T-helper 1 cell treated with Interleukin-12 subunit alpha and Interleukin-12 subunit beta and Interleukin-4 antibody, amounts not matched to agents 30 μg/mL and 1 μg/mL, for 36 hours (primary cell): ENCODE measurements around the gene PIGQ.

Experiments
- H3K27ac Mint-ChIP-seq: one replicate; pipeline ENCODE4 v1.8.0; 2021; ENCODE audit warnings: mild to moderate bottlenecking, mixed read lengths
- H3K27me3 Mint-ChIP-seq: one replicate; pipeline ENCODE4 v1.8.0; 2021; ENCODE audit warnings: low read depth, mixed read lengths
- H3K36me3 Mint-ChIP-seq: one replicate; pipeline ENCODE4 v1.8.0; 2021; ENCODE audit warnings: low read depth, mixed read lengths
- H3K4me1 Mint-ChIP-seq: one replicate; pipeline ENCODE4 v1.8.0; 2021; ENCODE audit warnings: low read depth, mixed read lengths
- H3K4me3 Mint-ChIP-seq: one replicate; pipeline ENCODE4 v1.8.0; 2021; ENCODE audit warnings: mild to moderate bottlenecking, moderate library complexity, mixed read lengths
- H3K9me3 Mint-ChIP-seq: one replicate; pipeline ENCODE4 v1.8.0; 2021; ENCODE audit warnings: mixed read lengths

Gene PIGQ

GRCh38 chr16:529012-529575, 40.7 kb upstream of the PIGQ start:
- Mint-ChIP-seq H3K27me3 (no peaks in the 10 kb centered on the region), H3K9me3 (no peaks in the 10 kb centered on the region), H3K4me3 (peak overlapping the region; percentile 92), H3K36me3 (peaks cover 4% of the 10 kb centered on the region), H3K27ac (peak overlapping the region; percentile 90), H3K4me1 (peaks cover 26% of the 10 kb centered on the region)

- Mint-ChIP-seq H3K36me3 (peaks cover 3% of the 10 kb centered on the region), H3K9me3 (no peaks in the 10 kb centered on the region), H3K4me3 (peak overlapping the region; percentile 64), H3K4me1 (peaks cover 25% of the 10 kb centered on the region), H3K27me3 (no peaks in the 10 kb centered on the region), H3K27ac (no peak overlapping the region)
Observed at GRCh38 chr16:530111-530817, 39.5 kb upstream of the PIGQ start.

DNA sequence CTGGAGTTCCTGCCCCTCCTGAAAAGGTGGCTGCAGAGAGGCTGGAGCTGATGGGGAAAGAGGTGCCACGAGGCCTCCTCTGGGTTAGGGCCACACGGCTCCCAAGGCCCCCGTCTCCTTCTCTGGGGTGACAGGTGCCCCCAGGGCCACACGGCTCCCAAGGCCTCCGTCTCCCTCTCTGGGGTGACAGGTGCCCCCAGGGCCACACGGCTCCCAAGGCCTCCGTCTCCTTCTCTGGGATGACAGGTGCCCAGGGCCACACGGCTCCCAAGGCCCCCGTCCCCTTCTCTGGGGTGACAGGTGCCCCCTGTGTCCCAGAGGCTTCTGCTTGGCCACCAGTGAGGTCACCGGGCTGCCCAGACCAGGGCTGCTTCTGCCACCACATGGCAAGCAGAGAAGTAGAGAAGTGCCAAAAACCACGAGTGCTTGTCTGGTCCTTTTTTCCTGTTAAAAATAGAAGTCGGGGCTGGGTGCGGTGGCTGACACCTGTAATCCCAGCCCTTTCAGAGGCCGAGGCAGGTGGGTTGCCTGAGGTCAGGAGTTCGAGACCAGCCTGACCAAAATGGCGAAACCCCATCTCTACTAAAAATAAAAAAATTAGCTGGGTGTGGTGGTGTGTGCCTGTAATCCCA, 38.2 kb upstream of the PIGQ start:
- Mint-ChIP-seq H3K9me3 (no peaks in the 10 kb centered on the region), H3K36me3 (no peaks in the 10 kb centered on the region), H3K4me1 (peaks cover 17% of the 10 kb centered on the region), H3K27ac (no peak overlapping the region), H3K27me3 (no peaks in the 10 kb centered on the region), H3K4me3 (no peak overlapping the region)

DNA sequence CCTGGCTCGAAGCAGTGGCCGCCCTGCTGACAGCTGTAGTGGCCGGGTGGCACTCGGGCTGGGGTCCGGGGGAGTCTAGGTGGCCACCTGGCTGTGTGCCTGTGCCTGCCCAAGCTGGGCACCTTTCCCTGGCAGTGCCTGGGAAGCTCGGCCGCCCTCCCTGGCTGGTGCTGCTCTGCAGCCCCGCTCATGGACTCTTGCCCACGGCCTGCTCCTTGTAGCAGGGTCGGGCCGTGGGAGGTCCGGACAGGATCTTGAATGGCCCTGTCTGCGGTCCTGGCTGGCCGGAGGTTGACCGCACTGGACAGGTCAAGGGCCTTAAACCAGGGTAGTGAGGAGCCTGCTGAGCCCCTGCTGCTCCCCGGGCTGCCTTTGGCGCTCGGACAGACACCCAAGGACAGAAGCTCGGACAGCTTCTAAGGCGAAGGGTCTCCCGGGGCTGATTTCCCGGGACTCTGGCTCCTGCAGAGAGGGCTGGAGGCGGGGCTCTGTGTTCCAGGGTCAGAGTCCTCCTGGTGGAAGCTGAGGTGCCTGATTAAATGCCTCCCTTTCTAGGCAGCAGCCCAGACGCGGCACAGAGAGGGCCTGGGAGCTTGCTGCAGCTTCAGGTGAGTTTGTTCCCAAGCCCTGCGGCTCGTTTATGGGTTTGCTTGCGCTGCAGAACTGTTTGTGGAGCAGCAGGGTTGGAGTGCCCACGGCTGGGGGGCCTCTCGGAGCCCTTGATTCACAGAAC, 36.2 kb upstream of the PIGQ start:
- Mint-ChIP-seq H3K4me3 (no peak overlapping the region), H3K27me3 (no peaks in the 10 kb centered on the region), H3K36me3 (no peaks in the 10 kb centered on the region), H3K27ac (no peak overlapping the region), H3K9me3 (no peaks in the 10 kb centered on the region), H3K4me1 (peaks cover 13% of the 10 kb centered on the region)

GRCh38 chr16:534135-534534, 35.6 kb upstream of the PIGQ start:
- no peaks in the 10 kb centered on the region for H3K9me3 Mint-ChIP-seq
- H3K27ac Mint-ChIP-seq = no peak overlapping the region
- H3K4me1 Mint-ChIP-seq = peaks cover 7% of the 10 kb centered on the region
- H3K27me3 Mint-ChIP-seq = no peaks in the 10 kb centered on the region
- no peaks in the 10 kb centered on the region for H3K36me3 Mint-ChIP-seq
- H3K4me3 Mint-ChIP-seq = no peak overlapping the region

DNA sequence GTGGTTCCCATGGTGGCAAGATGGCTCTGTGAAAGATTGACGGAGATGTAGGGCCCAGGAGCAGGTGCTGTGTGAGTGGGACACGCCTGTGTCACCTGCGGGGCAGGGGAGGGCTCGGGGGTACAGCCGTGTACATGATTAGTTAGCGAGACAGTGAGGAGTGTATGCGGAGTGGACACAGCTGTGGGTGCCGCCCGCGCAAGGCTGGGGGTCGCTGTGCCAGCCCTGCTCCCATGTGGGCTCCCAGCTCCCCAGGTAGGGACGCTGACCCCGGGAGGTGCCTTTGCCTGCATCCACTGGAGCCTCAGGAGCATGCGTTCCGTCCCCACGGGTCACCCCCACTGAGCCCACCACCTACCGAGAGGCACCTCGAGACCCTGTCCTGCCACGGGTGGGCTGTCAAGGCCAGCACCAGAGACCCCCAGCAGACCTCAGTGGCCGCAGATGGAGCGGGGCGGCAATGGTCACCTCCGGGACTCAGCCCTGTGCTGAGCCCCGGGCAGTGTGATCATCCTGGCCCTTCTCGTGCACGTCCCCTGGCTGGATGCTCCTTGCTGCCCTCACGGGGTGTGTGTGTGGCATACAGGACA, 34.8 kb upstream of the PIGQ start:
- Mint-ChIP-seq H3K9me3 (no peaks in the 10 kb centered on the region), H3K27ac (no peak overlapping the region), H3K4me1 (peaks cover 4% of the 10 kb centered on the region), H3K36me3 (no peaks in the 10 kb centered on the region), H3K4me3 (no peak overlapping the region), H3K27me3 (no peaks in the 10 kb centered on the region)

- H3K27ac Mint-ChIP-seq = no peak overlapping the region
- no peaks in the 10 kb centered on the region for H3K36me3 Mint-ChIP-seq
- no peaks in the 10 kb centered on the region for H3K9me3 Mint-ChIP-seq
- no peak overlapping the region for H3K4me3 Mint-ChIP-seq
- H3K4me1 Mint-ChIP-seq = no peaks in the 10 kb centered on the region
- H3K27me3 Mint-ChIP-seq = no peaks in the 10 kb centered on the region
Observed at GRCh38 chr16:535446-536405, 34.0 kb upstream of the PIGQ start.

DNA sequence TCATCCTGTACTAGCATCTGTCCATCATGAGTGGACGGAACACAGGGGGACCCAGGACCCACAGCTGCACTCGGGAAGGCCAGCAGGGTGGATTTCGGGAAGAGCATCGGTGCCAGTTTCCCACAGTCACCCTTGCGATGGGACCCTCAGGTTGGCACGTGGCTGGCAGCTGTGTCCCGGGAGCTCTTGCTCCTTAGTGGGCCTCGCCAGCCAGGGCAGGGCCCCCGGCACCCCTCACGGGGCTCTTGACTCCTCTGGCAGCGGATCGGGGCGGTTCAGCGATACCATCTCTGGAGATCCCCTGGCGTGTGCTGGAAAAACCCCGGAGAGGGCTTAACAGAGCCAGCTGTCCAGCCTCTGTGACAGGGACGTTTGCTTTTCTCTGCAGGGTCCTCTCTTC, 33.0 kb upstream of the PIGQ start:
- Mint-ChIP-seq H3K4me3 (no peak overlapping the region), H3K36me3 (no peaks in the 10 kb centered on the region), H3K27ac (no peak overlapping the region), H3K4me1 (no peaks in the 10 kb centered on the region), H3K9me3 (no peaks in the 10 kb centered on the region), H3K27me3 (no peaks in the 10 kb centered on the region)

GRCh38 chr16:537415-538335, 32.1 kb upstream of the PIGQ start:
- peaks cover 3% of the 10 kb centered on the region for H3K36me3 Mint-ChIP-seq
- no peaks in the 10 kb centered on the region for H3K9me3 Mint-ChIP-seq
- H3K4me3 Mint-ChIP-seq = no peak overlapping the region
- H3K27me3 Mint-ChIP-seq = no peaks in the 10 kb centered on the region
- no peak overlapping the region for H3K27ac Mint-ChIP-seq
- no peaks in the 10 kb centered on the region for H3K4me1 Mint-ChIP-seq

- H3K27ac Mint-ChIP-seq = no peak overlapping the region
- no peaks in the 10 kb centered on the region for H3K27me3 Mint-ChIP-seq
- no peaks in the 10 kb centered on the region for H3K4me1 Mint-ChIP-seq
- H3K9me3 Mint-ChIP-seq = no peaks in the 10 kb centered on the region
- no peak overlapping the region for H3K4me3 Mint-ChIP-seq
- H3K36me3 Mint-ChIP-seq = peaks cover 3% of the 10 kb centered on the region
Observed at GRCh38 chr16:539901-540530, 29.8 kb upstream of the PIGQ start.

- Mint-ChIP-seq H3K4me1 (no peaks in the 10 kb centered on the region), H3K4me3 (no peak overlapping the region), H3K9me3 (no peaks in the 10 kb centered on the region), H3K27ac (no peak overlapping the region), H3K27me3 (no peaks in the 10 kb centered on the region), H3K36me3 (peaks cover 3% of the 10 kb centered on the region)
Observed at GRCh38 chr16:540645-541340, 29.0 kb upstream of the PIGQ start.
